Neuronal stem cell (in vitro differentiated cells): Measurements from ENCODE around the gene KIF25.

Source experiments
- DNase-seq: peaks from one replicate; pipeline ENCODE4 v3.0.0-alpha.2; 2013; ENCODE audit warnings: low spot score
- H2AFZ ChIP-seq: one replicate; pipeline ENCODE4 v1.6.1; 2013; ENCODE audit warnings: mild to moderate bottlenecking, low read length, inconsistent platforms
- H2AK5ac ChIP-seq: 2 replicates; pipeline ENCODE4 v1.6.1; 2013; ENCODE audit warnings: low read depth, mild to moderate bottlenecking, inconsistent platforms, low read length, moderate library complexity, mixed read lengths
- H2BK120ac ChIP-seq: 2 replicates; pipeline ENCODE4 v1.6.1; 2013; ENCODE audit warnings: low read depth, mild to moderate bottlenecking, inconsistent platforms, low read length, moderate library complexity, mixed read lengths
- H2BK12ac ChIP-seq: one replicate; pipeline ENCODE4 v1.6.1; 2013; ENCODE audit warnings: low read length, inconsistent platforms
- H2BK15ac ChIP-seq: 2 replicates; pipeline ENCODE4 v1.6.1; 2013; ENCODE audit warnings: mild to moderate bottlenecking, low read length, inconsistent platforms, mixed read lengths
- H2BK5ac ChIP-seq: one replicate; pipeline ENCODE4 v1.6.1; 2013; ENCODE audit warnings: inconsistent platforms, mild to moderate bottlenecking, low read length, moderate library complexity
- H3K14ac ChIP-seq: one replicate; pipeline ENCODE4 v1.6.1; 2013; ENCODE audit warnings: low read length, inconsistent platforms
- H3K18ac ChIP-seq: 2 replicates; pipeline ENCODE4 v1.6.1; 2013; ENCODE audit warnings: low read length, inconsistent platforms
- H3K23ac ChIP-seq: 2 replicates; pipeline ENCODE4 v1.6.1; 2013; ENCODE audit warnings: low read depth, mild to moderate bottlenecking, mixed read lengths, low read length, inconsistent platforms; ENCODE audit not compliant: poor library complexity
- H3K27ac ChIP-seq: replicated peaks from 3 replicates; pipeline ENCODE4 v1.5.1; 2013; ENCODE audit warnings: low read length, inconsistent platforms
- H3K27me3 ChIP-seq, 3 experiments: 2 replicates each; pipeline ENCODE4 v1.6.1; 2013; ENCODE audit warnings: low read length in 3 of 3, mild to moderate bottlenecking in 2 of 3, inconsistent platforms in 1 of 3, low read depth in 1 of 3, mixed read lengths in 1 of 3, moderate library complexity in 1 of 3; ENCODE audit not compliant: control insufficient read depth in 3 of 3, insufficient read depth in 3 of 3
- H3K36me3 ChIP-seq, 2 donors: replicated peaks in 1 of 2; 2 replicates each; pipeline ENCODE4 v1.6.1; 2013; ENCODE audit warnings: low read length in 2 of 2; ENCODE audit not compliant: control insufficient read depth in 2 of 2, insufficient read depth in 2 of 2
- H3K4ac ChIP-seq: 2 replicates; pipeline ENCODE4 v1.6.1; 2013; ENCODE audit warnings: inconsistent platforms, mild to moderate bottlenecking, low read length, moderate library complexity
- H3K4me1 ChIP-seq, 2 donors: 1 replicate in 1 of 2; 2 replicates in 1 of 2; pipeline ENCODE4 v1.6.1; 2013; ENCODE audit warnings: low read length in 2 of 2, low read depth in 1 of 2; ENCODE audit not compliant: control insufficient read depth in 2 of 2, insufficient read depth in 1 of 2
- H3K4me2 ChIP-seq: one replicate; pipeline ENCODE4 v1.6.1; 2013; ENCODE audit warnings: mild to moderate bottlenecking, low read length, inconsistent platforms; ENCODE audit not compliant: insufficient read depth, poor library complexity, severe bottlenecking
- H3K4me3 ChIP-seq, 2 donors: 2 replicates each; pipeline ENCODE4 v1.5.1; 2013; ENCODE audit warnings: low read length in 2 of 2, mild to moderate bottlenecking in 2 of 2, inconsistent platforms in 1 of 2, moderate library complexity in 1 of 2
- H3K79me1 ChIP-seq: one replicate; pipeline ENCODE4 v1.6.1; 2013; ENCODE audit warnings: low read depth, mild to moderate bottlenecking, inconsistent platforms, low read length, moderate library complexity
- H3K9ac ChIP-seq: one replicate; pipeline ENCODE4 v1.6.1; 2013; ENCODE audit warnings: mild to moderate bottlenecking, low read depth, low read length, inconsistent platforms; ENCODE audit not compliant: poor library complexity
- H3K9me3 ChIP-seq, 2 donors: replicated peaks in 1 of 2; 2 replicates each; pipeline versions ENCODE3 to v1.6.1; 2013; ENCODE audit warnings: low read length in 2 of 2, mild to moderate bottlenecking in 2 of 2, inconsistent platforms in 1 of 2, low read depth in 1 of 2, mixed read lengths in 1 of 2, moderate library complexity in 1 of 2; ENCODE audit not compliant: control insufficient read depth in 2 of 2, insufficient read depth in 1 of 2
- H4K8ac ChIP-seq: one replicate; pipeline ENCODE4 v1.6.1; 2013; ENCODE audit warnings: low read depth, mild to moderate bottlenecking, inconsistent platforms, low read length, moderate library complexity
- H4K91ac ChIP-seq: one replicate; pipeline ENCODE4 v1.6.1; 2013; ENCODE audit warnings: low read length, low read depth, mild to moderate bottlenecking, inconsistent platforms; ENCODE audit not compliant: poor library complexity
- WGBS, 2 donors: extraction: QIAGEN DNeasy Blood & Tissue Kit; methylation state at CpG; one replicate each; pipeline ENCODE4 v1.1.7; 2013; ENCODE audit warnings: missing lambda C conversion rate in 2 of 2, mixed read lengths in 1 of 2; ENCODE audit not compliant: insufficient read length in 2 of 2, insufficient replicate concordance in 1 of 2; ENCODE audit errors: extremely low coverage in 2 of 2; 5-methylcytosine and 5-hydroxymethylcytosine counted together

The KIF25 gene

DNA sequence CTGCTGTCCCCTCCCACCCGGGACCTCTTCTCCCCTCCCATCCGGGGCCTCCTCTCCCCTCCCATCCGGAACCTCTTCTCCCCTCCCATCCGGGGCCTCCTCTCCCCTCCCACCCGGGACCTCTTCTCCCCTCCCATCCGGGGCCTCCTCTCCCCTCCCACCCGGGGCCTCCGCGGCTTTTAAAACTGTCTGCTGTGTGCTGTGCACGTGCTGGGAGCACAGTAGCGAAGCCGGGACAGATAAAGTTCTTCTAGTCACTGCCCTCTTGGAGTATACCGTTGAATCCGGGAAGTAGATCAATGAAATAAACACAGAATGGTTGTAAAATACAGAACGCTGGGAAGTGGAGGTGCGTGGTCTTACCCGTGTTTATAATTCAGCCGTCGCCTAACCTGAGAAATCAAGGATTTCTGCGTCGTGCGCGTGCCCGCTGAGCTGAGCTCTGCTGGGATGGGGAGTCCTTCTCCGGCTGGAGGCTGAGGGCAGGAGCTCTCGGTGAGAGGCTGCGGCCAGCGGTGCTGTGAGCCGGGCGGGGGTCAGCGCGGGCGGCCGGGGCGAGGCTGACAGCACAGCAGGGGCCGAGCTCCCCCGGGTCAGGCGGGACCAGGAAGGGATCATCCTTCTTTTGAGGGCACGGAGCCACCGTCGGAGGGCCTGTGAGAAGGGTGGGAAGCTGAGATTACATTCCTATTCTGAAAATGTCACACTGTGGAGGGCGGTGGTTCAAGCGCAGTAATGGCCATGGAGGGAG is 19.6 kb upstream of the KIF25 start:
- Histone ChIP-seq H2BK15ac (peak overlapping the region; percentile 75), H3K9me3 (peaks cover 0 to 2% of the 10 kb centered on the region in 2 donors), H3K9ac (no peak overlapping the region), H4K91ac (no peak overlapping the region), H3K4me3 (no peak overlapping the region), H3K27me3 (no peaks in the 10 kb centered on the region), H3K4me2 (no peak overlapping the region), H3K23ac (peak overlapping the region; percentile 77), H2BK5ac (peak overlapping the region; percentile 54), H2AFZ (no peak overlapping the region), H3K18ac (peak overlapping the region; percentile 86), H2BK12ac (peak overlapping the region; percentile 67), H3K4ac (no peak overlapping the region), H4K8ac (no peak overlapping the region), H3K36me3 (no peaks in the 10 kb centered on the region), H2BK120ac (no peak overlapping the region), H3K4me1 (peaks cover 0 to 10% of the 10 kb centered on the region in 2 donors), H3K79me1 (no peaks in the 10 kb centered on the region), H2AK5ac (peak overlapping the region; percentile 89), H3K14ac (peak overlapping the region; percentile 49), H3K27ac (no peak overlapping the region)
- no CpG with 5 or more reads among the region's 43 CpGs for WGBS, 2 donors
- DNase-seq: no peak

DNA sequence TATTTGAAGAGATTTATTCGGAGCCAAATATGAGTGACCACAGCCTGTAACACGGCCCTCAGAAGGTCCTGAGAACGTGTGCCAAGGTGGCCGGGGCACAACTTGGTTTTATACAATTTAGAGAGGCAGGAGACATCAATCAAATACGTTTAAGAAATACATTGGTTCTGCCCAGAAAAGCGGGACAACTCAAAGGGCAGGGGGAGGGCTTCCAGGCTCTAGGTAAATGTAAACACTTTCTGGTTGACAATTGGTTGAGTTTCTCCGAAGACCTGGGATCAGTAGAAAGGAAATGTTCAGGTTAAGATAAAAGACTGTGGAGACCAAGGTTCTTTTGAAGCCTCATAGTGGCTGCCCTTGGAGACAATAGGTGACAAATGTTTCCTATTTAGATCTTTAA is 18.9 kb upstream of the KIF25 start:
- Histone ChIP-seq H4K91ac (no peak overlapping the region), H2AFZ (no peak overlapping the region), H3K9me3 (peaks cover 0 to 2% of the 10 kb centered on the region in 2 donors), H3K36me3 (no peaks in the 10 kb centered on the region), H2BK5ac (peak overlapping the region; percentile 54), H3K14ac (no peak overlapping the region), H3K4me3 (no peak overlapping the region), H3K4ac (no peak overlapping the region), H2BK12ac (no peak overlapping the region), H2BK120ac (no peak overlapping the region), H3K27ac (no peak overlapping the region), H3K79me1 (no peaks in the 10 kb centered on the region), H4K8ac (no peak overlapping the region), H2BK15ac (no peak overlapping the region), H3K4me1 (peaks cover 0 to 10% of the 10 kb centered on the region in 2 donors), H3K23ac (no peak overlapping the region), H3K18ac (no peak overlapping the region), H2AK5ac (no peak overlapping the region), H3K9ac (no peak overlapping the region), H3K4me2 (no peak overlapping the region), H3K27me3 (no peaks in the 10 kb centered on the region)
- no peak for DNase-seq
- no CpG with 5 or more reads among the region's 7 CpGs for WGBS, 2 donors

DNA sequence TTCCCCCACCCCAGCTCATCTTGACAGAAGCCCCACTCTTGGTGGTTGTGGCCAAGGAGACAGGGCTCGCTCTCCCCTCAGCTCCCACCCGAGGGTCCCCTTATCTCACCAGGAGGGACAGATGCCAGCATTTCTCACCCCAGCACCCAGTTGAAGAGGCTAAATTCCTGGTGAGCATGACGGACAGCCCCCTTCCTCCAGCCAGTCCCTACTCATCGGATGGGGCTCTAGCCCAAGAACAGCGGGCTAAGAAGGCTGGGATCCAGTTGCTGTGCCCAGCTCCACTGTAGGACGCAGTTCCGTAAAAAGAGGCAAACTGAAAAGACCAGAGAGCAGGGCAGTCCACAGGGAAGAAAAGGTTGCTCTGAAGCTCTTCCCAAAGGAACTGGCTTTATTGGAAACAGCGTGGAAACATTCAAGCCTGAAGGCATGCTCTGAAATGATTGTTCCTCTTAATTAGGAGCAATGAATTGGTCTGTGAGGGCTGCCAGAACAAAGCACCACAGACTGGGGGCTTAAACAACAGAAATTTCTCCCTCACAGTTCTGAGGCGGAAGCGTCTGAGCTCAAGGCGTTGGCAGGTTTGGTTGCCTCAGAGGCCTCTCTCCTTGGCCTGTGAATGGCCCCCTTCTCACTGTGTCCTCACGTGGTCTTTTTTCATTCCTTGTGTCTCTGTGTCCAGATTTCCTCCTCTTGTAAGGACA is 17.9 kb upstream of the KIF25 start:
- Histone ChIP-seq H2AFZ (no peak overlapping the region), H3K4me3 (no peak overlapping the region), H2AK5ac (peak overlapping the region; percentile 38), H3K27ac (peak overlapping the region; percentile 59), H3K18ac (peak overlapping the region; percentile 69), H2BK5ac (no peak overlapping the region), H2BK12ac (no peak overlapping the region), H4K91ac (peak overlapping the region; percentile 92), H3K4me2 (no peak overlapping the region), H3K79me1 (no peaks in the 10 kb centered on the region), H3K23ac (no peak overlapping the region), H2BK15ac (no peak overlapping the region), H3K4ac (no peak overlapping the region), H4K8ac (no peak overlapping the region), H3K9ac (no peak overlapping the region), H3K27me3 (no peaks in the 10 kb centered on the region), H3K36me3 (no peaks in the 10 kb centered on the region), H3K14ac (no peak overlapping the region), H2BK120ac (no peak overlapping the region), H3K9me3 (peaks cover 4 to 6% of the 10 kb centered on the region in 2 donors), H3K4me1 (peaks cover 0 to 10% of the 10 kb centered on the region in 2 donors)
- no CpG with 5 or more reads among the region's 12 CpGs for WGBS, 2 donors
- no peak for DNase-seq

DNA sequence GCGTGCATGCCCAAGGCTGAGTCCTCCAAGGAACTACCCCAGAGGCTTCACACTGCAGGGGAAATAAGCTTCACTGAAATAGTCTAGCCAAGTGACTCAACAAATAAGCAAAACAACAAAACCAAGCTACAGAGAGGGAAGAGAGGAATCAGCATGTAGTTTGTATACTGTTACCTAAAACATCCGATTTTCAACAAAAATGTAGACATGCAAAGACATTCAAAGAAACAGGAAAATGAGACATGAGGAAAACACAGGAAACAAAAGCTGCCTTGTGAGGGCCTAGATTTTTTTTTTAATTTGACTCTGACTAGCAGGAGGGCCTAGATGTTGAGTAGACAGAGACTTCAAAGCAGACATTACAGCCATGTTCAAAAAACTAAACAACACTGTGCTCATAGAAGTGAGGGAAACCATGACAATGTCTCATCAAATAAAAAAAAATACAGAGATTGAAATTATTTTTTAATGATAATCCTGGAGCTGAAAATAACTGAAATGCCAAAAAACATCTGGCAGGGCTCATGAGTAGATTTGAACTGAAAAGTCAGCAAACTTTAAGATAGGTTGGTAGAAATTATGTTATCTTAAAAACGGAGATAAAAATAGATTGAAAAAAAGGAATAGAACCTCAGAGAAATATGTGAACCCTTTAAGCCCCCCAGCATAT is 16.4 kb upstream of the KIF25 start:
- H3K27me3 ChIP-seq: no peaks in the 10 kb centered on the region
- H3K4ac ChIP-seq: no peak overlapping the region
- no peak overlapping the region for H2AFZ ChIP-seq
- no peak overlapping the region for H2AK5ac ChIP-seq
- no peak overlapping the region for H4K8ac ChIP-seq
- H3K4me3 ChIP-seq: no peak overlapping the region
- no peak overlapping the region for H2BK5ac ChIP-seq
- peaks cover 0 to 10% of the 10 kb centered on the region in 2 donors for H3K4me1 ChIP-seq
- H2BK120ac ChIP-seq: no peak overlapping the region
- no peaks in the 10 kb centered on the region for H3K36me3 ChIP-seq
- no peak overlapping the region for H3K4me2 ChIP-seq
- no peak overlapping the region for H3K14ac ChIP-seq
- peak overlapping the region; percentile 19 for H3K27ac ChIP-seq
- H4K91ac ChIP-seq: no peak overlapping the region
- H2BK12ac ChIP-seq: no peak overlapping the region
- DNase-seq: no peak
- no peak overlapping the region for H3K9ac ChIP-seq
- H3K23ac ChIP-seq: no peak overlapping the region
- peak overlapping the region; percentile 45 for H3K18ac ChIP-seq
- H3K9me3 ChIP-seq: peaks cover 9 to 10% of the 10 kb centered on the region in 2 donors
- H2BK15ac ChIP-seq: no peak overlapping the region
- 100% methylated on average over 1 of the region's 3 CpGs; no CpG with 5 or more reads in 1 of the 2 donors for WGBS, 2 donors
- no peaks in the 10 kb centered on the region for H3K79me1 ChIP-seq
